GM23338 (cell line): ENCODE data around the gene SLC25A40. TPM values are rescaled to one million over a fixed set of nuclear protein-coding genes. Genes with fewer than 3 reads are reported as not detected.

Experiments used
- ATAC-seq: fragments of 200-7000 bp; cut with Tn5 transposase; 3 replicates; pipeline ENCODE4 v1.9.1; 2020
- DNase-seq: peaks from one replicate; pipeline ENCODE4 v3.0.0-alpha.2; 2015; ENCODE audit warnings: low spot score
- H2AFZ ChIP-seq: fragments of 200-600 bp; sonication (generic); 2 replicates; pipeline ENCODE4 v1.8.0; 2016; ENCODE audit warnings: antibody characterized with exemption, mild to moderate bottlenecking, moderate library complexity
- H3F3A ChIP-seq: fragments of 200-600 bp; sonication (generic); replicated peaks from 2 replicates; pipeline ENCODE4 v1.8.0; 2017; ENCODE audit warnings: antibody characterized with exemption, mixed run types, low read depth
- H3K27ac ChIP-seq: fragments of 200-600 bp; sonication (generic); 2 replicates; pipeline ENCODE4 v1.6.1; 2016; ENCODE audit warnings: low read depth
- H3K27me3 ChIP-seq: fragments of 200-600 bp; sonication (generic); 2 replicates; pipeline ENCODE4 v1.8.0; 2016; ENCODE audit warnings: mild to moderate bottlenecking, mixed run types, moderate library complexity; ENCODE audit not compliant: insufficient read depth
- H3K36me3 ChIP-seq: fragments of 200-600 bp; sonication (generic); 2 replicates; pipeline ENCODE4 v1.8.0; 2016; ENCODE audit warnings: mild to moderate bottlenecking; ENCODE audit not compliant: insufficient read depth
- H3K4me1 ChIP-seq: fragments of 200-600 bp; sonication (generic); 2 replicates; pipeline ENCODE4 v1.8.0; 2016; ENCODE audit warnings: mild to moderate bottlenecking, moderate library complexity; ENCODE audit not compliant: insufficient read depth
- H3K4me2 ChIP-seq: fragments of 200-600 bp; sonication (generic); 2 replicates; pipeline ENCODE4 v1.7.1; 2017; ENCODE audit warnings: mixed run types
- H3K4me3 ChIP-seq: fragments of 200-600 bp; sonication (generic); 2 replicates; pipeline ENCODE4 v1.6.1; 2016; ENCODE audit warnings: mixed run types
- H3K79me2 ChIP-seq: fragments of 200-600 bp; sonication (generic); replicated peaks from 2 replicates; pipeline ENCODE4 v1.8.0; 2017; ENCODE audit warnings: mild to moderate bottlenecking; ENCODE audit not compliant: insufficient read depth
- H3K9me2 ChIP-seq: fragments of 200-600 bp; sonication (generic); 2 replicates; pipeline ENCODE4 v1.8.0; 2017; ENCODE audit not compliant: insufficient read depth
- H4K20me1 ChIP-seq: fragments of 200-600 bp; sonication (generic); replicated peaks from 2 replicates; pipeline ENCODE4 v1.8.0; 2017; ENCODE audit warnings: mild to moderate bottlenecking; ENCODE audit not compliant: insufficient read depth
- H3K27ac Mint-ChIP-seq: 2 replicates; pipeline ENCODE4 v1.8.0; 2020; ENCODE audit warnings: inconsistent platforms, mild to moderate bottlenecking, moderate library complexity, mixed read lengths
- H3K27me3 Mint-ChIP-seq: 3 replicates; pipeline ENCODE4 v1.8.0; 2022; ENCODE audit warnings: low read depth, mild to moderate bottlenecking, moderate library complexity, mixed read lengths, inconsistent platforms; ENCODE audit not compliant: insufficient read depth, poor library complexity
- H3K36me3 Mint-ChIP-seq: 3 replicates; pipeline ENCODE4 v1.8.0; 2021; ENCODE audit warnings: low read depth, mild to moderate bottlenecking, inconsistent platforms, moderate library complexity, mixed read lengths
- H3K4me1 Mint-ChIP-seq: 3 replicates; pipeline ENCODE4 v1.8.0; 2020; ENCODE audit warnings: mild to moderate bottlenecking, inconsistent platforms, mixed read lengths
- H3K4me3 Mint-ChIP-seq: 3 replicates; pipeline ENCODE4 v1.8.0; 2021; ENCODE audit warnings: moderate library complexity, mild to moderate bottlenecking, inconsistent platforms, mixed read lengths
- H3K9me3 Mint-ChIP-seq: 3 replicates; pipeline ENCODE4 v1.8.0; 2020; ENCODE audit warnings: moderate library complexity, mild to moderate bottlenecking, inconsistent platforms, mixed read lengths
- CREB1 ChIP-seq: fragments of 250-450 bp; sonication (Bioruptor Pico); IDR thresholded peaks from 2 replicates; pipeline ENCODE4 v1.5.0; 2020; ENCODE audit warnings: low read depth, mild to moderate bottlenecking, moderate library complexity
- EZH2 ChIP-seq: fragments of 200-600 bp; sonication (generic); IDR thresholded peaks from one replicate; pipeline ENCODE4 v1.8.0; 2017; ENCODE audit warnings: antibody characterized with exemption, mild to moderate bottlenecking, low read depth; ENCODE audit not compliant: unreplicated experiment
- EZH2phosphoT487 ChIP-seq: fragments of 200-600 bp; sonication (generic); IDR thresholded peaks from one replicate; pipeline ENCODE4 v1.8.1; 2018; ENCODE audit warnings: antibody characterized with exemption; ENCODE audit not compliant: unreplicated experiment
- JUNB ChIP-seq: IDR thresholded peaks from one replicate; pipeline ENCODE4 v1.6.1; 2016; ENCODE audit warnings: antibody characterized with exemption; ENCODE audit not compliant: unreplicated experiment
- NANOG ChIP-seq: IDR thresholded peaks from 2 replicates; pipeline ENCODE4 v1.6.1; 2016; ENCODE audit warnings: antibody characterized with exemption, borderline replicate concordance
- POLR2AphosphoS5 ChIP-seq: IDR thresholded peaks from 2 replicates; pipeline ENCODE4 v1.6.1; 2016; ENCODE audit warnings: antibody characterized with exemption, low read depth
- STAT1 ChIP-seq: IDR thresholded peaks from one replicate; pipeline ENCODE4 v1.6.1; 2016; ENCODE audit warnings: antibody characterized with exemption; ENCODE audit not compliant: unreplicated experiment
- ZNF114 ChIP-seq: fragments of 250-450 bp; sonication (Bioruptor Pico); IDR thresholded peaks from 2 replicates; pipeline ENCODE4 v1.5.0; 2020; ENCODE audit warnings: mild to moderate bottlenecking, moderate library complexity
- ZNF331 ChIP-seq: fragments of 250-450 bp; sonication (Bioruptor Pico); IDR thresholded peaks from 2 replicates; pipeline ENCODE4 v1.5.0; 2020; ENCODE audit warnings: low read depth, mild to moderate bottlenecking, moderate library complexity
- polyA plus RNA-seq: library from polyadenylated mRNA; unstranded; fragments of >200 nt; fragmentation: Nextera tagmentation; extraction: Ambion mirVana; gene quantifications from 2 replicates; pipeline ENCODE4 v1.2.1, GENCODE V29; 2016
- total RNA-seq: library from RNA; depleted of rRNA; stranded (reverse); fragments of >200 nt; shearing (Covaris generic); gene quantifications from 2 replicates; pipeline ENCODE4 v1.2.3, GENCODE V29; 2014
- TF ChIP-seq, protein P1 (sequence below), 2 experiments: fragments of 200-600 bp in 1 of 2; sonication (generic) in 1 of 2; conservative IDR thresholded peaks; 2 replicates each; pipeline versions ENCODE4 v1.5.1 to v1.6.1; 2016 to 2017; ENCODE audit warnings: antibody characterized with exemption in 2 of 2, low read depth in 2 of 2, mild to moderate bottlenecking in 2 of 2, moderate library complexity in 1 of 2
- TF ChIP-seq, protein P2 (sequence below): fragments of 250-450 bp; sonication (Bioruptor Pico); IDR thresholded peaks from 2 replicates; pipeline ENCODE4 v1.5.0; 2020; ENCODE audit warnings: mild to moderate bottlenecking, moderate library complexity
- TF ChIP-seq, protein P3 (sequence below): IDR thresholded peaks from one replicate; pipeline ENCODE4 v1.6.1; 2018; ENCODE audit warnings: antibody characterized with exemption; ENCODE audit not compliant: unreplicated experiment
- TF ChIP-seq, protein P4 (sequence below): IDR thresholded peaks from 2 replicates; pipeline ENCODE4 v1.6.1; 2016; ENCODE audit warnings: antibody characterized with exemption

SLC25A40 gene
- total and polyA plus RNA-seq, 2 experiments from 2014 or later: 8.4 to 30.7 TPM

DNA sequence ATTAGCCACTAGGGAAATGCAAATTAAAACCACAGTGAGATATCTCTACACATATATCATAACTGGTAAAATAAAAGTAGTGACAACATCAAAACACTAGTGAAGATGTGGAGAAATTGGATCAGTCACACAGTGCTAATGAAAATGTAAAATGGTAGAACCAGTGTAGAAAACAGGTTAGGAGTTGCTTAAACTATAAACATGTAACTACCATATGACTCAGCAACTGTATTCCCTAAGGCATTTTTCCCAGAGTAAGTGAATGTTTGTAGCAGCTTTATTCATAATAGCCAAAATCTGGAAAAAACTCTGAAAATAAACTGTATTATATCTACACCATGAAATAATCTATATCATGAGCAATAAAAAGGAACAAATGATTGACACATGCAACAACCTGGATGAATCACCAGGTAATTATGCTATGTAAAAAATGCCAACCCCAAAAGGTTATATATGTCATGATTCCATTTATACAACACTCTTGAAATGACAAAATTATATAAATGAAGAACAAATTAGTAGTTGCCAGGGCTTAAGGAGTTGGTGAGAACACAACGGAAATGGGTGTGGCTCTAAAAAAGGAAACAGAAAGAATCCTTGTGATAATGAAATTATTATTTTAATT is 22.8 kb downstream of the SLC25A40 start:
- H3K36me3 ChIP-seq: no peaks in the 10 kb centered on the region; the same call in 1 of the 2 replicates
- H3K4me1 ChIP-seq: peaks cover 17% of the 10 kb centered on the region
- H3K79me2 ChIP-seq: no peaks in the 10 kb centered on the region
- no peak overlapping the region for H2AFZ ChIP-seq
- peaks cover 32% of the 10 kb centered on the region for H3K36me3 Mint-ChIP-seq
- TF ChIP-seq ZNF114 (CRISPR knock-in tag) (no peak), CREB1 (CRISPR knock-in tag) (no peak), EZH2 (no peak), POLR2AphosphoS5 (no peak), NANOG (no peak), ZNF331 (CRISPR knock-in tag) (no peak), STAT1 (no peak), JUNB (no peak), EZH2phosphoT487 (no peak)
- TF ChIP-seq, protein P1, sequence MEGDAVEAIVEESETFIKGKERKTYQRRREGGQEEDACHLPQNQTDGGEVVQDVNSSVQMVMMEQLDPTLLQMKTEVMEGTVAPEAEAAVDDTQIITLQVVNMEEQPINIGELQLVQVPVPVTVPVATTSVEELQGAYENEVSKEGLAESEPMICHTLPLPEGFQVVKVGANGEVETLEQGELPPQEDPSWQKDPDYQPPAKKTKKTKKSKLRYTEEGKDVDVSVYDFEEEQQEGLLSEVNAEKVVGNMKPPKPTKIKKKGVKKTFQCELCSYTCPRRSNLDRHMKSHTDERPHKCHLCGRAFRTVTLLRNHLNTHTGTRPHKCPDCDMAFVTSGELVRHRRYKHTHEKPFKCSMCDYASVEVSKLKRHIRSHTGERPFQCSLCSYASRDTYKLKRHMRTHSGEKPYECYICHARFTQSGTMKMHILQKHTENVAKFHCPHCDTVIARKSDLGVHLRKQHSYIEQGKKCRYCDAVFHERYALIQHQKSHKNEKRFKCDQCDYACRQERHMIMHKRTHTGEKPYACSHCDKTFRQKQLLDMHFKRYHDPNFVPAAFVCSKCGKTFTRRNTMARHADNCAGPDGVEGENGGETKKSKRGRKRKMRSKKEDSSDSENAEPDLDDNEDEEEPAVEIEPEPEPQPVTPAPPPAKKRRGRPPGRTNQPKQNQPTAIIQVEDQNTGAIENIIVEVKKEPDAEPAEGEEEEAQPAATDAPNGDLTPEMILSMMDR (conservative IDR thresholded peaks at IDR 0.05; ENCODE audit: low read depth in 2 of 2): no peak
- TF ChIP-seq, protein P2, sequence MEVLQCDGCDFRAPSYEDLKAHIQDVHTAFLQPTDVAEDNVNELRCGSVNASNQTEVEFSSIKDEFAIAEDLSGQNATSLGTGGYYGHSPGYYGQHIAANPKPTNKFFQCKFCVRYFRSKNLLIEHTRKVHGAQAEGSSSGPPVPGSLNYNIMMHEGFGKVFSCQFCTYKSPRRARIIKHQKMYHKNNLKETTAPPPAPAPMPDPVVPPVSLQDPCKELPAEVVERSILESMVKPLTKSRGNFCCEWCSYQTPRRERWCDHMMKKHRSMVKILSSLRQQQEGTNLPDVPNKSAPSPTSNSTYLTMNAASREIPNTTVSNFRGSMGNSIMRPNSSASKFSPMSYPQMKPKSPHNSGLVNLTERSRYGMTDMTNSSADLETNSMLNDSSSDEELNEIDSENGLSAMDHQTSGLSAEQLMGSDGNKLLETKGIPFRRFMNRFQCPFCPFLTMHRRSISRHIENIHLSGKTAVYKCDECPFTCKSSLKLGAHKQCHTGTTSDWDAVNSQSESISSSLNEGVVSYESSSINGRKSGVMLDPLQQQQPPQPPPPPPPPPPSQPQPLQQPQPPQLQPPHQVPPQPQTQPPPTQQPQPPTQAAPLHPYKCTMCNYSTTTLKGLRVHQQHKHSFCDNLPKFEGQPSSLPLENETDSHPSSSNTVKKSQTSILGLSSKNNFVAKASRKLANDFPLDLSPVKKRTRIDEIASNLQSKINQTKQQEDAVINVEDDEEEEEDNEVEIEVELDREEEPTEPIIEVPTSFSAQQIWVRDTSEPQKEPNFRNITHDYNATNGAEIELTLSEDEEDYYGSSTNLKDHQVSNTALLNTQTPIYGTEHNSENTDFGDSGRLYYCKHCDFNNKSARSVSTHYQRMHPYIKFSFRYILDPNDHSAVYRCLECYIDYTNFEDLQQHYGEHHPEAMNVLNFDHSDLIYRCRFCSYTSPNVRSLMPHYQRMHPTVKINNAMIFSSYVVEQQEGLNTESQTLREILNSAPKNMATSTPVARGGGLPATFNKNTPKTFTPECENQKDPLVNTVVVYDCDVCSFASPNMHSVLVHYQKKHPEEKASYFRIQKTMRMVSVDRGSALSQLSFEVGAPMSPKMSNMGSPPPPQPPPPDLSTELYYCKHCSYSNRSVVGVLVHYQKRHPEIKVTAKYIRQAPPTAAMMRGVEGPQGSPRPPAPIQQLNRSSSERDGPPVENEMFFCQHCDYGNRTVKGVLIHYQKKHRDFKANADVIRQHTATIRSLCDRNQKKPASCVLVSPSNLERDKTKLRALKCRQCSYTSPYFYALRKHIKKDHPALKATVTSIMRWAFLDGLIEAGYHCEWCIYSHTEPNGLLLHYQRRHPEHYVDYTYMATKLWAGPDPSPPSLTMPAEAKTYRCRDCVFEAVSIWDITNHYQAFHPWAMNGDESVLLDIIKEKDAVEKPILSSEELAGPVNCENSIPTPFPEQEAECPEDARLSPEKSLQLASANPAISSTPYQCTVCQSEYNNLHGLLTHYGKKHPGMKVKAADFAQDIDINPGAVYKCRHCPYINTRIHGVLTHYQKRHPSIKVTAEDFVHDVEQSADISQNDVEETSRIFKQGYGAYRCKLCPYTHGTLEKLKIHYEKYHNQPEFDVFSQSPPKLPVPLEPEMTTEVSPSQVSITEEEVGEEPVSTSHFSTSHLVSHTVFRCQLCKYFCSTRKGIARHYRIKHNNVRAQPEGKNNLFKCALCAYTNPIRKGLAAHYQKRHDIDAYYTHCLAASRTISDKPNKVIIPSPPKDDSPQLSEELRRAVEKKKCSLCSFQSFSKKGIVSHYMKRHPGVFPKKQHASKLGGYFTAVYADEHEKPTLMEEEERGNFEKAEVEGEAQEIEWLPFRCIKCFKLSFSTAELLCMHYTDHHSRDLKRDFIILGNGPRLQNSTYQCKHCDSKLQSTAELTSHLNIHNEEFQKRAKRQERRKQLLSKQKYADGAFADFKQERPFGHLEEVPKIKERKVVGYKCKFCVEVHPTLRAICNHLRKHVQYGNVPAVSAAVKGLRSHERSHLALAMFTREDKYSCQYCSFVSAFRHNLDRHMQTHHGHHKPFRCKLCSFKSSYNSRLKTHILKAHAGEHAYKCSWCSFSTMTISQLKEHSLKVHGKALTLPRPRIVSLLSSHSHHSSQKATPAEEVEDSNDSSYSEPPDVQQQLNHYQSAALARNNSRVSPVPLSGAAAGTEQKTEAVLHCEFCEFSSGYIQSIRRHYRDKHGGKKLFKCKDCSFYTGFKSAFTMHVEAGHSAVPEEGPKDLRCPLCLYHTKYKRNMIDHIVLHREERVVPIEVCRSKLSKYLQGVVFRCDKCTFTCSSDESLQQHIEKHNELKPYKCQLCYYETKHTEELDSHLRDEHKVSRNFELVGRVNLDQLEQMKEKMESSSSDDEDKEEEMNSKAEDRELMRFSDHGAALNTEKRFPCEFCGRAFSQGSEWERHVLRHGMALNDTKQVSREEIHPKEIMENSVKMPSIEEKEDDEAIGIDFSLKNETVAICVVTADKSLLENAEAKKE (CRISPR knock-in tag): no peak
- TF ChIP-seq, protein P3, sequence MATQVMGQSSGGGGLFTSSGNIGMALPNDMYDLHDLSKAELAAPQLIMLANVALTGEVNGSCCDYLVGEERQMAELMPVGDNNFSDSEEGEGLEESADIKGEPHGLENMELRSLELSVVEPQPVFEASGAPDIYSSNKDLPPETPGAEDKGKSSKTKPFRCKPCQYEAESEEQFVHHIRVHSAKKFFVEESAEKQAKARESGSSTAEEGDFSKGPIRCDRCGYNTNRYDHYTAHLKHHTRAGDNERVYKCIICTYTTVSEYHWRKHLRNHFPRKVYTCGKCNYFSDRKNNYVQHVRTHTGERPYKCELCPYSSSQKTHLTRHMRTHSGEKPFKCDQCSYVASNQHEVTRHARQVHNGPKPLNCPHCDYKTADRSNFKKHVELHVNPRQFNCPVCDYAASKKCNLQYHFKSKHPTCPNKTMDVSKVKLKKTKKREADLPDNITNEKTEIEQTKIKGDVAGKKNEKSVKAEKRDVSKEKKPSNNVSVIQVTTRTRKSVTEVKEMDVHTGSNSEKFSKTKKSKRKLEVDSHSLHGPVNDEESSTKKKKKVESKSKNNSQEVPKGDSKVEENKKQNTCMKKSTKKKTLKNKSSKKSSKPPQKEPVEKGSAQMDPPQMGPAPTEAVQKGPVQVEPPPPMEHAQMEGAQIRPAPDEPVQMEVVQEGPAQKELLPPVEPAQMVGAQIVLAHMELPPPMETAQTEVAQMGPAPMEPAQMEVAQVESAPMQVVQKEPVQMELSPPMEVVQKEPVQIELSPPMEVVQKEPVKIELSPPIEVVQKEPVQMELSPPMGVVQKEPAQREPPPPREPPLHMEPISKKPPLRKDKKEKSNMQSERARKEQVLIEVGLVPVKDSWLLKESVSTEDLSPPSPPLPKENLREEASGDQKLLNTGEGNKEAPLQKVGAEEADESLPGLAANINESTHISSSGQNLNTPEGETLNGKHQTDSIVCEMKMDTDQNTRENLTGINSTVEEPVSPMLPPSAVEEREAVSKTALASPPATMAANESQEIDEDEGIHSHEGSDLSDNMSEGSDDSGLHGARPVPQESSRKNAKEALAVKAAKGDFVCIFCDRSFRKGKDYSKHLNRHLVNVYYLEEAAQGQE: no peak
- TF ChIP-seq, protein P4, sequence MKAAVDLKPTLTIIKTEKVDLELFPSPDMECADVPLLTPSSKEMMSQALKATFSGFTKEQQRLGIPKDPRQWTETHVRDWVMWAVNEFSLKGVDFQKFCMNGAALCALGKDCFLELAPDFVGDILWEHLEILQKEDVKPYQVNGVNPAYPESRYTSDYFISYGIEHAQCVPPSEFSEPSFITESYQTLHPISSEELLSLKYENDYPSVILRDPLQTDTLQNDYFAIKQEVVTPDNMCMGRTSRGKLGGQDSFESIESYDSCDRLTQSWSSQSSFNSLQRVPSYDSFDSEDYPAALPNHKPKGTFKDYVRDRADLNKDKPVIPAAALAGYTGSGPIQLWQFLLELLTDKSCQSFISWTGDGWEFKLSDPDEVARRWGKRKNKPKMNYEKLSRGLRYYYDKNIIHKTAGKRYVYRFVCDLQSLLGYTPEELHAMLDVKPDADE: no peak
- H3K27me3 ChIP-seq: no peaks in the 10 kb centered on the region
- no peaks in the 10 kb centered on the region for H3F3A ChIP-seq
- DNase-seq (no peak), ATAC-seq (no peak)
- H3K9me2 ChIP-seq: no peaks in the 10 kb centered on the region
- H3K27me3 Mint-ChIP-seq: peaks cover 1% of the 10 kb centered on the region
- no peak overlapping the region for H3K4me3 Mint-ChIP-seq
- H3K4me3 ChIP-seq: no peak overlapping the region
- no peak overlapping the region for H3K4me2 ChIP-seq
- H3K4me1 Mint-ChIP-seq: peaks cover 8% of the 10 kb centered on the region; the same call in 2 of the 3 replicates
- H3K9me3 Mint-ChIP-seq: no peaks in the 10 kb centered on the region
- H3K27ac Mint-ChIP-seq: no peak overlapping the region
- H3K27ac ChIP-seq: no peak overlapping the region
- H4K20me1 ChIP-seq: no peaks in the 10 kb centered on the region
